Effector memory CD4-positive, alpha-beta T cell (primary cell): ENCODE data around the gene POP5.

Experiments used
- DNase-seq, 3 donors: peaks; one replicate each; pipeline ENCODE4 v3.0.0-alpha.2; 2020
- H3K27ac ChIP-seq: 2 replicates; pipeline ENCODE4 v1.7.0; 2013; ENCODE audit warnings: mild to moderate bottlenecking, low read length, moderate library complexity; ENCODE audit not compliant: insufficient read depth, poor library complexity, severe bottlenecking
- H3K27me3 ChIP-seq: replicated peaks from 2 replicates; pipeline ENCODE4 v1.7.0; 2013; ENCODE audit warnings: mild to moderate bottlenecking, low read length; ENCODE audit not compliant: insufficient read depth, control insufficient read depth, poor library complexity, severe bottlenecking
- H3K36me3 ChIP-seq: 2 replicates; pipeline ENCODE4 v1.7.0; 2013; ENCODE audit warnings: mild to moderate bottlenecking, low read length, moderate library complexity; ENCODE audit not compliant: control insufficient read depth, insufficient read depth
- H3K4me1 ChIP-seq: 2 replicates; pipeline ENCODE4 v1.7.0; 2013; ENCODE audit warnings: low read length, mild to moderate bottlenecking; ENCODE audit not compliant: control insufficient read depth, insufficient read depth, poor library complexity, severe bottlenecking
- H3K4me3 ChIP-seq: 2 replicates; pipeline ENCODE4 v1.7.0; 2013; ENCODE audit warnings: low read length, low read depth, mild to moderate bottlenecking; ENCODE audit not compliant: insufficient read depth, poor library complexity, severe bottlenecking
- H3K9me3 ChIP-seq: 2 replicates; pipeline ENCODE4 v1.7.0; 2013; ENCODE audit warnings: mild to moderate bottlenecking, low read length, moderate library complexity; ENCODE audit not compliant: control insufficient read depth

POP5 gene

DNA sequence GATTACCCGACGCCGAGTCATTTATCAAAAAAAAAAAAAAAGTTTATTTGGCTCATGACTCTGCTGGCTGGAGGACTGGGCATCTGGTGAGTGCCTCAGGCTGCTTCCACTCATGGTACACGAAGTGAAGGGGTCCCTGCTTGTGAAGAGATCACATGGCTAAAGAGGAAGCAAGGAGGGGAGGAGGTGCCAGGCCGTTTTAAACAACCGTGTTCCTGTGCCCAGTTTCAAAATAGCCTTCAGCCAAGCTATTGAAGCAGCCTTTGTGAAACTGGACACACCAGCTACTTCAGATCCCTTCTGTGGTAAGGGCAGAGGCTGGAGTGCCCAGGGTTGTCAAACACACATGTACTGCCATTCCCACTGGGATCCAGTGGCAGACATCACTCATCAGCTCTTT is 7.6 kb downstream of the POP5 start:
- Histone ChIP-seq H3K9me3 (no peaks in the 10 kb centered on the region), H3K27ac (no peak overlapping the region), H3K4me1 (no peaks in the 10 kb centered on the region), H3K4me3 (no peak overlapping the region), H3K27me3 (no peaks in the 10 kb centered on the region), H3K36me3 (peaks cover 95% of the 10 kb centered on the region)
- no peak for DNase-seq

DNA sequence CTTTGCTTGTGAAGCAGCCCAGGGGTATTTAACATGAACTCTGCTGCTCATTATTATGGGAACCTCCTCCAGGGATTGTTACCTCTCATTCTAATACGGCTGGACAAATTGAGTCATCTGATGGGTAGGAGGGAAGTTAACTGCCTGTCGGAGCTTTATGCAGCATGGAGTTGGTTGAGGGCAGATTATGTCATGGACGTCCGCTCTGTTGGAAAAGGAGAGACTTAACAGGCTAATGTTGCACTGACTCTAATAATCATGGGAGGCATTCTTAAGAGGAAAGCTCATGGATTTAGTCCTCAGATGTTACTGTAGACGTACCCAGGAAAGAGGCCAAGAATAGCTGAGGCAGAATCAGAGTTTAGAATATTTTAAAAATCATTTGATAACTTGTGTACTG is 9.9 kb downstream of the POP5 start:
- H3K4me3 ChIP-seq: no peak overlapping the region
- H3K27me3 ChIP-seq: no peaks in the 10 kb centered on the region
- peaks cover 93% of the 10 kb centered on the region for H3K36me3 ChIP-seq
- DNase-seq: no peak
- H3K27ac ChIP-seq: no peak overlapping the region
- no peaks in the 10 kb centered on the region for H3K9me3 ChIP-seq
- no peaks in the 10 kb centered on the region for H3K4me1 ChIP-seq

GRCh38 chr12:120563495-120563894 is 17.7 kb downstream of the POP5 start:
- Histone ChIP-seq H3K27me3 (no peaks in the 10 kb centered on the region), H3K4me3 (no peak overlapping the region), H3K4me1 (no peaks in the 10 kb centered on the region), H3K36me3 (peaks cover 79% of the 10 kb centered on the region), H3K27ac (no peak overlapping the region), H3K9me3 (no peaks in the 10 kb centered on the region)
- no peak for DNase-seq

GRCh38 chr12:120562906-120563305 is 18.3 kb downstream of the POP5 start:
- Histone ChIP-seq H3K4me3 (no peak overlapping the region), H3K36me3 (peaks cover 78% of the 10 kb centered on the region), H3K4me1 (no peaks in the 10 kb centered on the region), H3K27me3 (no peaks in the 10 kb centered on the region), H3K9me3 (no peaks in the 10 kb centered on the region), H3K27ac (no peak overlapping the region)
- DNase-seq: no peak

DNA sequence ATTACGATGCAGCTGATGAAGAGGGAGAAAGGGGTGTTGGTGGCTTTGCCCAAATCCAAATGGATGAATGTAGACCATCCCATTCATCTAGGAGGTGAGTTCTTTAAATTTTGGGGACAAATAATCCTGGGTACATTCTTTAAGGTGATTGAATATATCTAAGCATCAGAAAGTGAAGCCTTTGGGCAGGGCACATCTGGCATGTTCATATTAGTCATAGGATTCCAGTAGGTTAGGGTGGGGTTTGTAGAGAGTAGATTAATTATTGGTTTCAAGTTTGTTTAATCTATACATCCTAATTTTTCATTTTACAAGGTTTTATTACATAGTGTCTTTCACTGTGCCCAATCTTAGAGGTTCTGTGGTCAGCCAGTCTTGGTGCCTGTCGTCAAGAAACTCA is 23.6 kb downstream of the POP5 start:
- DNase-seq: no peak
- no peak overlapping the region for H3K27ac ChIP-seq
- no peaks in the 10 kb centered on the region for H3K27me3 ChIP-seq
- peaks cover 65% of the 10 kb centered on the region for H3K36me3 ChIP-seq
- H3K9me3 ChIP-seq: no peaks in the 10 kb centered on the region
- H3K4me1 ChIP-seq: no peaks in the 10 kb centered on the region
- no peak overlapping the region for H3K4me3 ChIP-seq

DNA sequence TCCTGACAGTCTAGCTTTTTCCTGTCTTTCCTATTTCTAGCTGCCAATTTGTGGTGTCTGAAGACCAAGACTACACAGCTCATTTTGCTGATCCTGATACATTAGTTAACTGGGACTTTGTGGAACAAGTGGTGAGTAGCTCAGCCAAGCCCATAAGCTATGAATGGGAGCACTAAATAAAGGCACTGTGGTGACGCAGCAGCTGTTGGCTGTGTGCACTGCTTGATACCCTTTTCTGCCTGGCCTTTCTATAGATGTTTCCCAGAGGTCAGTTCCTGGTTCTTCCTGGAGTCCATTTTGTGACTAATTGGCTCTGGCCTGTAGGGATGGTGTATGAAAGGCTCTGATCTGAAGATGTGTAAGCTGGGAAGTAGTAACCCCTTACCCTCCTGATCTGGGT is 26.5 kb downstream of the POP5 start:
- DNase-seq: no peak
- Histone ChIP-seq H3K4me3 (no peak overlapping the region), H3K4me1 (no peaks in the 10 kb centered on the region), H3K27ac (no peak overlapping the region), H3K36me3 (peaks cover 41% of the 10 kb centered on the region), H3K9me3 (no peaks in the 10 kb centered on the region), H3K27me3 (no peaks in the 10 kb centered on the region)

DNA sequence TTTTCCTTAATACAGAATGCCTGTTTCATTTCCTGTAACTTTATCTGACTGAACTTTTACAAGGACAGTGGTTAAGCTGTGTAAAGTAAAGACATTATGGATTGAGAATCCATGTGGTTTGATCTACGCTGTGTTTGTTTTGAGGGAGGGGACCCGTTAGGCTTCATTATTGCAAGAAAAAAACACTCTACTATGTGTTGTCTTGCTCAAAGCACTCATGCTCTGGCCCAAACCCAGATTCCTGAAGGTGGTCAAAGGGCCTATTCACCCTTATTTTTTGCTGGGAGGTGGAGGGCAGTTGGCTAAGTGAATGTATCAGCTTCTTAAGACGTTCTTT is 35.2 kb downstream of the POP5 start:
- Histone ChIP-seq H3K9me3 (no peaks in the 10 kb centered on the region), H3K4me1 (no peaks in the 10 kb centered on the region), H3K36me3 (peaks cover 35% of the 10 kb centered on the region), H3K27ac (no peak overlapping the region), H3K4me3 (no peak overlapping the region), H3K27me3 (no peaks in the 10 kb centered on the region)
- no peak for DNase-seq

GRCh38 chr12:120544691-120545090 is 36.5 kb downstream of the POP5 start:
- Histone ChIP-seq H3K36me3 (peaks cover 35% of the 10 kb centered on the region), H3K4me1 (no peaks in the 10 kb centered on the region), H3K27me3 (no peaks in the 10 kb centered on the region), H3K27ac (no peak overlapping the region), H3K4me3 (no peak overlapping the region), H3K9me3 (no peaks in the 10 kb centered on the region)
- no peak for DNase-seq

- Histone ChIP-seq H3K27me3 (no peaks in the 10 kb centered on the region), H3K36me3 (peaks cover 12% of the 10 kb centered on the region), H3K9me3 (no peaks in the 10 kb centered on the region), H3K4me1 (peaks cover 19% of the 10 kb centered on the region), H3K27ac (no peak overlapping the region), H3K4me3 (no peak overlapping the region)
- no peak for DNase-seq
Measured at GRCh38 chr12:120542166-120542565, 39.0 kb downstream of the POP5 start.

GRCh38 chr12:120540445-120540844 is 40.8 kb downstream of the POP5 start:
- H3K9me3 ChIP-seq: no peaks in the 10 kb centered on the region
- no peak overlapping the region for H3K4me3 ChIP-seq
- no peak overlapping the region for H3K27ac ChIP-seq
- DNase-seq: no peak
- peaks cover 29% of the 10 kb centered on the region for H3K4me1 ChIP-seq
- H3K36me3 ChIP-seq: no peaks in the 10 kb centered on the region
- no peaks in the 10 kb centered on the region for H3K27me3 ChIP-seq

- no peak for DNase-seq
- Histone ChIP-seq H3K4me1 (peaks cover 29% of the 10 kb centered on the region), H3K27ac (no peak overlapping the region), H3K4me3 (no peak overlapping the region), H3K36me3 (no peaks in the 10 kb centered on the region), H3K27me3 (no peaks in the 10 kb centered on the region), H3K9me3 (no peaks in the 10 kb centered on the region)
Measured at GRCh38 chr12:120539303-120539702, 41.9 kb downstream of the POP5 start.
